Liver (tissue), 9 donors: ENCODE measurements around the gene DDX24. TPM values are rescaled to one million over a fixed set of nuclear protein-coding genes. Genes with fewer than 3 reads are reported as not detected.

ENCODE experiments used
- DNase-seq: peaks from one replicate; pipeline ENCODE4 v3.0.0-alpha.2; 2017; ENCODE audit warnings: low spot score
- H3K27ac ChIP-seq, 2 donors: one replicate each; pipeline ENCODE4 v1.7.0; 2013; ENCODE audit warnings: inconsistent platforms in 2 of 2, low read length in 2 of 2, control low read depth in 1 of 2, low read depth in 1 of 2, mild to moderate bottlenecking in 1 of 2
- H3K27me3 ChIP-seq, 4 donors: one replicate each; pipeline versions ENCODE4 v1.6.1 to v1.7.0; 2013; ENCODE audit warnings: low read length in 3 of 4, inconsistent platforms in 1 of 4, mild to moderate bottlenecking in 1 of 4, moderate library complexity in 1 of 4; ENCODE audit not compliant: control insufficient read depth in 4 of 4, insufficient read depth in 4 of 4
- H3K36me3 ChIP-seq, 4 donors: one replicate each; pipeline versions ENCODE4 v1.6.1 to v1.7.0; 2013; ENCODE audit warnings: low read length in 3 of 4, mild to moderate bottlenecking in 3 of 4, low read depth in 1 of 4, moderate library complexity in 1 of 4; ENCODE audit not compliant: control insufficient read depth in 4 of 4, insufficient read depth in 3 of 4
- H3K4me1 ChIP-seq, 4 donors: one replicate each; pipeline versions ENCODE4 v1.6.1 to v1.7.0; 2013; ENCODE audit warnings: low read length in 3 of 4, mild to moderate bottlenecking in 3 of 4, moderate library complexity in 1 of 4; ENCODE audit not compliant: control insufficient read depth in 4 of 4, insufficient read depth in 4 of 4
- H3K4me3 ChIP-seq, 3 donors: one replicate each; pipeline versions ENCODE4 v1.6.1 to v1.7.0; 2013; ENCODE audit warnings: low read length in 3 of 3, control low read depth in 1 of 3, low read depth in 1 of 3, mild to moderate bottlenecking in 1 of 3
- H3K9ac ChIP-seq, 2 donors: one replicate each; pipeline ENCODE4 v1.7.0; 2013; ENCODE audit warnings: low read length in 2 of 2, mild to moderate bottlenecking in 2 of 2, moderate library complexity in 2 of 2, control low read depth in 1 of 2, low read depth in 1 of 2
- H3K9me3 ChIP-seq, 4 donors: one replicate each; pipeline versions ENCODE4 v1.6.1 to v1.7.0; 2013; ENCODE audit warnings: low read length in 3 of 4; ENCODE audit not compliant: control insufficient read depth in 4 of 4
- ATF3 ChIP-seq: IDR thresholded peaks from 2 replicates; pipeline ENCODE4 v1.6.1; 2016; ENCODE audit warnings: antibody characterized with exemption
- CTCF ChIP-seq: fragments of 150-350 bp; IDR thresholded peaks from 2 replicates; pipeline ENCODE4 v1.5.1; 2017; ENCODE audit warnings: improper control_type of control experiment, low read depth, low read length; ENCODE audit not compliant: missing input control
- EGR1 ChIP-seq, 2 donors: IDR thresholded peaks; 2 replicates each; pipeline ENCODE4 v1.6.1; 2016 to 2018; ENCODE audit warnings: antibody characterized with exemption in 2 of 2, low read depth in 2 of 2
- FOXA1 ChIP-seq: IDR thresholded peaks from 2 replicates; pipeline ENCODE4 v1.6.1; 2016; ENCODE audit warnings: antibody characterized with exemption
- FOXA2 ChIP-seq: IDR thresholded peaks from 2 replicates; pipeline ENCODE4 v1.6.1; 2016; ENCODE audit warnings: antibody characterized with exemption
- HNF4A ChIP-seq, 2 donors: conservative IDR thresholded peaks; 2 replicates each; pipeline ENCODE4 v1.6.1; 2016; ENCODE audit warnings: antibody characterized with exemption in 2 of 2, mild to moderate bottlenecking in 2 of 2
- HNF4G ChIP-seq: IDR thresholded peaks from 2 replicates; pipeline ENCODE4 v1.6.1; 2016; ENCODE audit warnings: antibody characterized with exemption
- JUND ChIP-seq, 2 donors: IDR thresholded peaks; 2 replicates each; pipeline ENCODE4 v1.6.1; 2016; ENCODE audit warnings: antibody characterized with exemption in 2 of 2
- MAX ChIP-seq: IDR thresholded peaks from 2 replicates; pipeline ENCODE4 v1.6.1; 2016; ENCODE audit warnings: antibody characterized with exemption
- RAD21 ChIP-seq, 2 donors: IDR thresholded peaks; 2 replicates each; pipeline ENCODE4 v1.6.1; 2016; ENCODE audit warnings: antibody characterized with exemption in 2 of 2, mild to moderate bottlenecking in 2 of 2
- REST ChIP-seq: IDR thresholded peaks from 2 replicates; pipeline ENCODE4 v1.6.1; 2016; ENCODE audit warnings: antibody characterized with exemption, mild to moderate bottlenecking
- RXRA ChIP-seq, 2 donors: IDR thresholded peaks; 2 replicates each; pipeline ENCODE4 v1.6.1; 2017 to 2018; ENCODE audit warnings: antibody characterized with exemption in 2 of 2, mild to moderate bottlenecking in 1 of 2
- SP1 ChIP-seq: IDR thresholded peaks from 2 replicates; pipeline ENCODE4 v1.6.1; 2018; ENCODE audit warnings: antibody characterized with exemption, mild to moderate bottlenecking
- TAF1 ChIP-seq: conservative IDR thresholded peaks from 2 replicates; pipeline ENCODE4 v1.6.1; 2016; ENCODE audit warnings: antibody characterized with exemption, mild to moderate bottlenecking
- WGBS: extraction: QIAGEN DNeasy Blood & Tissue Kit; methylation state at CpG from one replicate; pipeline ENCODE4 v1.1.7; 2013; 5-methylcytosine and 5-hydroxymethylcytosine counted together
- polyA plus RNA-seq, 2 donors: library from polyadenylated mRNA; stranded (reverse) in 1 of 2; unstranded in 1 of 2; fragments of 200-250 nt in 1 of 2; fragments of >200 nt in 1 of 2; fragmentation: Nextera tagmentation in 1 of 2; extraction: Ambion mirVana in 1 of 2; gene quantifications; one replicate each; pipeline versions ENCODE4 v1.2.1 to v1.2.3, GENCODE V29; 2013 to 2015
- total RNA-seq, 2 donors: library from RNA; depleted of rRNA; stranded (reverse); fragments of >200 nt; gene quantifications; one replicate each; pipeline ENCODE4 v1.2.3, GENCODE V29; 2014
- donor health status: healthy.
- donor health status: healthy.
- donor health status: healthy.
- donor health status: healthy.
- donor health status: healthy.

Gene DDX24
- total and polyA plus RNA-seq, 4 donors: 33.8 to 59.7 (median 47.8) TPM

DNA sequence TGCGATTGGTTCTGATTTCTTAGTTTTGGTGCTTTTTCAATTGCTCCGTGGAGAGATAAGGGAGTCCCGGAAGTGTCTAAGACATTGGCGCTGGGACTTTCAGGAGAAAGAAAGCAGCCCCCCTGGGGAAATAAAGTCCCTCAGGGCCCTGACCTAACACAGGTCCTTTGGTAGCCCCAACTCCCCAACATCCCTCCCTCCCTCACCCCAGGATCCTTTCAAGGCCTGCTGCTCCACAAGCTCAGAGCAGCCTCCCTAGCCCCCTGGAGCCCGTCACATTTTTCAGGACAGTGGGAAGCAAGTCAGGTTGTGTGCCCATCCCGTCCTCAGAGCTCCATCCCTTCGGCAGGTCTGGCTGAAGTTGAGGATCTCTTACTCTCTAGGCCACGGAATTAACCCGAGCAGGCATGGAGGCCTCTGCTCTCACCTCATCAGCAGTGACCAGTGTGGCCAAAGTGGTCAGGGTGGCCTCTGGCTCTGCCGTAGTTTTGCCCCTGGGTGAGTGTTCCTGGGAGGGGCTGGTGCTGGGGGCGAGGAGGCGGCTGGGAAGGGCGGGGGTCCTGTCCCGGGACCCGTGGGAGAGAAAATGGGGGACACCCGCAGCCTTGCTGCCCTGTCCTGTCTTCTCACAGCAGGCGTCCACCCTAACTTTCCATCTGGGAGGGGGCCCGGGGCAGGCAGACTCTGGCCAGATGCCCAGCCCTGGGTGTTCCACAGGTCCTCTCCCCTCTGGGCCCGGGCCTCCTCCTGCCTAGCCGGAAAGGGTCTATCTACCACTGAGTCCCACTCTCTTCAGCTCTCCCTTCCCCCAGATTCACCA lies 30.5 kb upstream of the DDX24 start (continued):
- TF ChIP-seq REST (no peak), JUND (IDR thresholded peaks at IDR 0.05) (no peak), HNF4G (no peak), MAX (no peak), SP1 (no peak)

DNA sequence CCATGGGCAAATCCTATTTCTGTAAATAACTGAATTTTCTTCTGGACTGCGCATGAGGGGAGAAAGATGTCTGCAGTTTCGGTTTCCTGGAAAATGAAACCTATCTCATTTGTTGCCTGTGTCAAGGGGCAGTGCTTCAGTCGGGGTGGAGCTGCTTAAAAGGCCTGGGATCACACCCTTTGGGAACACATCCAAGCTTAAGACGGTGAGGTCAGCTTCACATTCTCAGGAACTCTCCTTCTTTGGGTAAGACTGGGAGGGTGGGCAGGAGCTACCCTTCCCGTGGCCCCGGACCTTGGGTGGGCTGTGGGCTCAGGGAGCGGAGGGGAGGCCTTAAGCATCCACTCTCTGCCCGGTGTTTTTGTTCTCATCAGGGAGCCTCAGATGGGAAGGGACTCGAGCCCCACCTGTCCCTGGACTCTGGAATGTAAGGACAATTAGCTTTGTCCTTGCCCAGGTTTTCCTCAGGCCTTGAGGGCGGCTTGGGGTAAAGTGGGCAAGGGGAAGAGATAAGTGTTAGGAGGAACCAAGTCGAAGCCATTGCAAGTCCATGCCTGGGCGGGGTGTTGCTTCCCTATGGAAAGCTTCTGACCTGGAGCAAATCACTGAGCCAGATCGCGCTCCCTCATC lies 29.7 kb upstream of the DDX24 start, which contains the start of gene IFI27:
IFI27 (plus strand) TSS at position 185 of the 630 bp plus-strand sequence.
- Histone ChIP-seq H3K27me3 (no peaks in the 10 kb centered on the region), H3K9me3 (no peaks in the 10 kb centered on the region), H3K4me3 (peak within 1 kb of the TSS in 2 of 3 donors; percentile 8 to 18), H3K9ac (no peak within 1 kb of the TSS), H3K4me1 (peaks cover 0 to 9% (median 3%) of the 10 kb centered on the region in 4 donors), H3K36me3 (no peaks in the 10 kb centered on the region), H3K27ac (peak within 1 kb of the TSS; percentile 39 to 55)
- TF ChIP-seq FOXA2: no peak
- TF ChIP-seq RXRA (IDR thresholded peaks at IDR 0.05): no peak
- no peak for TF ChIP-seq FOXA1
- TF ChIP-seq CTCF: no peak
- TF ChIP-seq RAD21 (IDR thresholded peaks at IDR 0.05): no peak
- no peak for TF ChIP-seq JUND (IDR thresholded peaks at IDR 0.05)
- TF ChIP-seq EGR1 (IDR thresholded peaks at IDR 0.05; ENCODE audit: low read depth in 2 of 2): no peak
- no peak for TF ChIP-seq ATF3
- DNase-seq: peak; percentile 25
- 75% methylated on average over 14 of the region's 14 CpGs for WGBS

DNA sequence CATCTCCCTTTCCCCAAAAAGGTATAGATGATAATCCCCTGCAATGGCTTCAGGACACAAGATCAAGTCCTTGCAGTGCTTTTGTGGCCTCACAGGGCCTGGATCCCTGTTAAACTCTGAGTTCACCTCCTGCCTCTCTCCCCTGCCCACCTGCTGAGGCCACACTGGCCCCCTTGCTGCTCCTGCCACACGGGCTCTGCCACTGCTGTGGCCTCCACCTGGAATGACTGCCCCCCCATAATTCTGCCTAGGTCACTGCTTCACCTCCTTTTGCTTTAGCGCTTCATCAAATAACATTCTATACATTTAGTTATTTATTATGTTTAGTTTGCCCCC lies 28.9 kb upstream of the DDX24 start:
- H3K36me3 ChIP-seq: no peaks in the 10 kb centered on the region
- peak overlapping the region in 1 of 2 donors; percentile 39 for H3K27ac ChIP-seq
- H3K9me3 ChIP-seq: no peaks in the 10 kb centered on the region
- WGBS: 95% methylated on average over 2 of the region's 2 CpGs
- DNase-seq: no peak
- no peak overlapping the region for H3K9ac ChIP-seq
- no peak overlapping the region for H3K4me3 ChIP-seq
- peaks cover 0 to 9% (median 3%) of the 10 kb centered on the region in 4 donors for H3K4me1 ChIP-seq
- H3K27me3 ChIP-seq: no peaks in the 10 kb centered on the region
- TF ChIP-seq CTCF (no peak), HNF4A (conservative IDR thresholded peaks at IDR 0.05) (no peak), TAF1 (no peak), FOXA1 (no peak), JUND (IDR thresholded peaks at IDR 0.05) (no peak), REST (no peak), SP1 (no peak), ATF3 (no peak), EGR1 (IDR thresholded peaks at IDR 0.05; ENCODE audit: low read depth in 2 of 2) (no peak), HNF4G (no peak)
